Osteoblast (primary cell): Measurements from ENCODE around the gene POLA1. TPM values are rescaled to one million over a fixed set of nuclear protein-coding genes. Genes with fewer than 3 reads are reported as not detected.
"Not testable (repeated sequence)": the region's sequence is repeated elsewhere in the genome, so short reads cannot be mapped to it uniquely, and the experiment has no call there.

Experiments used
- DNase-seq: peaks from one replicate; pipeline ENCODE4 v3.0.0; 2011; ENCODE audit warnings: low spot score, mixed read lengths; ENCODE audit not compliant: insufficient read length; ENCODE audit errors: missing footprints
- H2AFZ ChIP-seq: 2 replicates; pipeline ENCODE4 v1.6.0; 2011; ENCODE audit warnings: mild to moderate bottlenecking, low read length
- H3K27ac ChIP-seq: 2 replicates; pipeline ENCODE4 v1.5.1; 2011; ENCODE audit warnings: mild to moderate bottlenecking, low read depth, low read length, moderate library complexity
- H3K27me3 ChIP-seq: 2 replicates; pipeline ENCODE4 v1.6.0; 2012; ENCODE audit warnings: mild to moderate bottlenecking, control low read depth, inconsistent platforms, low read length, moderate library complexity; ENCODE audit not compliant: insufficient read depth
- H3K36me3 ChIP-seq: 2 replicates; pipeline ENCODE4 v1.5.1; 2011; ENCODE audit warnings: mild to moderate bottlenecking, low read length, control low read depth, moderate library complexity; ENCODE audit not compliant: insufficient read depth
- H3K4me1 ChIP-seq: 2 replicates; pipeline ENCODE4 v1.5.1; 2011; ENCODE audit warnings: mild to moderate bottlenecking, low read length, control low read depth, moderate library complexity; ENCODE audit not compliant: insufficient read depth
- H3K4me2 ChIP-seq: 2 replicates; pipeline ENCODE4 v1.6.0; 2011; ENCODE audit warnings: mild to moderate bottlenecking, low read length; ENCODE audit not compliant: insufficient read depth
- H3K4me3 ChIP-seq: fragments of 200-600 bp; sonication (generic); 3 replicates; pipeline ENCODE4 v1.5.1; 2012; ENCODE audit warnings: mild to moderate bottlenecking, low read length, inconsistent platforms; ENCODE audit not compliant: insufficient read depth
- H3K79me2 ChIP-seq: 2 replicates; pipeline ENCODE4 v1.6.0; 2012; ENCODE audit warnings: mild to moderate bottlenecking, low read length, control low read depth, inconsistent platforms; ENCODE audit not compliant: insufficient read depth
- H3K9me3 ChIP-seq: 2 replicates; pipeline ENCODE4 v1.5.1; 2011; ENCODE audit warnings: low read depth, low read length, control low read depth
- H4K20me1 ChIP-seq: 2 replicates; pipeline ENCODE4 v1.6.0; 2012; ENCODE audit warnings: mild to moderate bottlenecking, low read length, control low read depth; ENCODE audit not compliant: insufficient read depth
- CTCF ChIP-seq: IDR thresholded peaks from 2 replicates; pipeline ENCODE4 v1.5.1; 2011; ENCODE audit warnings: mild to moderate bottlenecking, low read depth, low read length, moderate library complexity; ENCODE audit errors: extremely low read depth
- total RNA-seq: library from RNA; depleted of rRNA; stranded (reverse); fragments of >200 nt; gene quantifications from 2 replicates; pipeline ENCODE4 v1.2.3, GENCODE V29; 2012

The POLA1 gene
- total RNA-seq, 1 donor, result 11.9 TPM

GRCh38 chrX:24799565-24799964 lies 105.8 kb downstream of the POLA1 start:
- Histone ChIP-seq H3K4me3 (no peak overlapping the region), H3K36me3 (no peaks in the 10 kb centered on the region), H2AFZ (no peak overlapping the region), H3K9me3 (no peaks in the 10 kb centered on the region), H4K20me1 (no peaks in the 10 kb centered on the region), H3K79me2 (no peaks in the 10 kb centered on the region), H3K27ac (no peak overlapping the region), H3K4me2 (no peak overlapping the region), H3K4me1 (no peaks in the 10 kb centered on the region), H3K27me3 (no peaks in the 10 kb centered on the region)
- no peak for TF ChIP-seq CTCF
- DNase-seq, result no peak

- DNase-seq, result no peak
- no peak overlapping the region for H3K27ac ChIP-seq
- TF ChIP-seq CTCF, result no peak
- no peak overlapping the region for H2AFZ ChIP-seq
- no peak overlapping the region for H3K4me2 ChIP-seq
- no peaks in the 10 kb centered on the region for H3K27me3 ChIP-seq
- no peaks in the 10 kb centered on the region for H3K4me1 ChIP-seq
- H3K36me3 ChIP-seq, result no peaks in the 10 kb centered on the region
- H3K9me3 ChIP-seq, result no peaks in the 10 kb centered on the region
- no peaks in the 10 kb centered on the region for H3K79me2 ChIP-seq
- H3K4me3 ChIP-seq, result no peak overlapping the region
- H4K20me1 ChIP-seq, result no peaks in the 10 kb centered on the region
Observed at GRCh38 chrX:24805201-24805600, 111.5 kb downstream of the POLA1 start.

DNA sequence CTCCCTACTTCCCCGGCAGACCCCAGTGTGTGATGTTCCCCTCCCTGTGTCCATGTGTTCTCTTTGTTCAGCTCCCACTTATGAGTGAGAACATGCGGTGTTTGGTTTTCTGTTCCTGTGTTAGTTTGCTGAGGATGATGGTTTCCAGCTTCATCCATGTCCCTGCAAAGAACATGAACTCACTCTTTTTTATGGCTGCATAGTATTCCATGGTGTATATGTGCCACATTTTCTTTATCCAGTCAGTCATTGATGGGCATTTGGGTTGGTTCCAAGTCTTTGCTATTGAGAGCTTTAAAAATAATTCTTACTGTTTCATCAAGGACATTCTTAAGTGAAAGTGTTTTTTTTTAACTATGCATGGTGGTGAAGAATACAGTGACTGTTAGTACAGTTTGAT lies 126.1 kb downstream of the POLA1 start:
- not testable (repeated sequence) for H3K4me2 ChIP-seq, H3K9me3 ChIP-seq, H3K27me3 ChIP-seq, H4K20me1 ChIP-seq, H3K36me3 ChIP-seq, H2AFZ ChIP-seq, H3K4me3 ChIP-seq, H3K27ac ChIP-seq, H3K4me1 ChIP-seq, DNase-seq, H3K79me2 ChIP-seq

GRCh38 chrX:24828147-24828546 lies 134.4 kb downstream of the POLA1 start:
- no peaks in the 10 kb centered on the region for H3K79me2 ChIP-seq
- H3K36me3 ChIP-seq, result no peaks in the 10 kb centered on the region
- no peaks in the 10 kb centered on the region for H3K27me3 ChIP-seq
- no peak overlapping the region for H3K4me3 ChIP-seq
- H3K4me1 ChIP-seq, result no peaks in the 10 kb centered on the region
- H3K4me2 ChIP-seq, result no peak overlapping the region
- no peak for TF ChIP-seq CTCF
- H3K9me3 ChIP-seq, result no peaks in the 10 kb centered on the region
- DNase-seq, result no peak
- H2AFZ ChIP-seq, result no peak overlapping the region
- no peak overlapping the region for H3K27ac ChIP-seq
- H4K20me1 ChIP-seq, result no peaks in the 10 kb centered on the region
